G401 (cell line): Measurements from ENCODE around the gene CA5A. TPM values are rescaled to one million over a fixed set of nuclear protein-coding genes. Genes with fewer than 3 reads are reported as not detected.
A peak's percentile ranks its signal among the peaks of the same experiment; 100 is the strongest.
"Not testable (repeated sequence)": the region's sequence is repeated elsewhere in the genome, so short reads cannot be mapped to it uniquely, and the experiment has no call there.

Experiments
- DNase-seq: peaks from one replicate; pipeline ENCODE4 v3.0.0-alpha.2; 2015; ENCODE audit warnings: low spot score
- in situ Hi-C: cut with HindIII; loops from 2 replicates; pipeline ENCODE4 v1.10.0; 2016; ENCODE audit warnings: low sequenced_read_pairs, mixed read lengths
- total RNA-seq: library from RNA; depleted of rRNA; stranded (reverse); fragments of >200 nt; shearing (Covaris generic); gene quantifications from 2 replicates; pipeline ENCODE4 v1.2.3, GENCODE V29; 2014; rRNA removed

Gene CA5A
- total RNA-seq = not detected in 2 replicates

DNA sequence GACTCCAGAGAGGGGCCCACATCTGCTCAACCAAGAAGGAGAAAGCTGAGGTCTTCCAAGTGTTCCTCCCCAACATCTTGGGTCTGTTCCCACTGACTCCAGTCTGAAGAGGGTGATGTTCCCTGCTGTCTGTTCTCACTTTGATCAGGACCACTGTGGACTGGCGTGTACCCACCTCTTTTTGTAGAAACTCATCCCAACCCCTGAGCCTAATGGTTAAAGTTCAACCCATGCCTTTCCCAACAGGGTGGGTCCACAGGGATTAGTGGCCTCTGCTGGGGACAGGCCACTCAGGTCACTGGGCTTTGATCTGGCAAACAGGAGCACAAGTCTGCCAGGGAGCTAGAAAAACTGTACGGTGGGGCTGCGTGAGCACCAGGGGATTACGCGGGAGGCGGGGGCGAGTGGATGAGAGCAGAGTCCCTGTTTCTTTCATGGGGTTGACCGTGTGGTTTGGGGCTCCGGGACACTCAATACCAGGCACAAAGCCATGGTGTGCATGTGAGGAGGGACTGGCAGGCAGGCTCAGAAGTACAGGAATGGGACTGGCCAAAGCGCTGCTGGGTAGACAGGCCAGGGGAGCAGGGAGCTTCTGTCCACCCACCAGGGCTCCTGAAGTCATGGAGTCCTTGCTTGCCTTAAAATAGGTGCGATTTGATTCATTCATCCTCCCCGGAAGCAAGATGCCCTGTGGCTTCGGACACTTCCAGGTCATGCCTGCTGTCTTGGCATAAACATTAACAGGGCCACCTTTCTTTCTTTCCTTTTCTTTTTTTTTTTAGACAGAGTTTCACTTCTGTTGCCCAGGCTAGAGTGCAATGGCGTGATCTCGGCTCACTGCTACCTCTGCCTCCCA lies at the start of gene CA5A:
CA5A (minus strand) TSS at position 155 of the 856 bp plus-strand sequence; CDS start at position 76, 79 bp downstream.
- in situ Hi-C loops = no loop called here
- no peak for DNase-seq

DNA sequence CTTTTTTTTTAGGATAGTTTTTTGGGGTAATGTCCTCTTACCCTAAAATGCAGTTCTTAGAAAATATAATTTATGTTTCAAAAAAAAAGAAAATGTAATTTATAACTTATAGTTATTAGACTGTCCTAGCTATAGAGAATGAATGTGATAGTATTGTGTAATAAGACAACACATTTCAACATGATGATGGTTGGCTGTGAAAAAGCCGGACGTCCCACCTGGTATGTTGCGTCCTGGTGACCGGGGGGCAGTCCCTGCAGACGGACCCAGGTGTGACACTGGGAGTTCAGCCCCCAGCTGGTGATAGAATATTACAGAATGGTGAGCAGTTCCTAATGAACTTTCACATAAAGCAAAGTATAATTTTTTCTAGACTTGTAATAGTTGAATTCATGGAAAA lies 49.2 kb upstream of the CA5A start:
- DNase-seq, in situ Hi-C loops: not testable (repeated sequence)

DNA sequence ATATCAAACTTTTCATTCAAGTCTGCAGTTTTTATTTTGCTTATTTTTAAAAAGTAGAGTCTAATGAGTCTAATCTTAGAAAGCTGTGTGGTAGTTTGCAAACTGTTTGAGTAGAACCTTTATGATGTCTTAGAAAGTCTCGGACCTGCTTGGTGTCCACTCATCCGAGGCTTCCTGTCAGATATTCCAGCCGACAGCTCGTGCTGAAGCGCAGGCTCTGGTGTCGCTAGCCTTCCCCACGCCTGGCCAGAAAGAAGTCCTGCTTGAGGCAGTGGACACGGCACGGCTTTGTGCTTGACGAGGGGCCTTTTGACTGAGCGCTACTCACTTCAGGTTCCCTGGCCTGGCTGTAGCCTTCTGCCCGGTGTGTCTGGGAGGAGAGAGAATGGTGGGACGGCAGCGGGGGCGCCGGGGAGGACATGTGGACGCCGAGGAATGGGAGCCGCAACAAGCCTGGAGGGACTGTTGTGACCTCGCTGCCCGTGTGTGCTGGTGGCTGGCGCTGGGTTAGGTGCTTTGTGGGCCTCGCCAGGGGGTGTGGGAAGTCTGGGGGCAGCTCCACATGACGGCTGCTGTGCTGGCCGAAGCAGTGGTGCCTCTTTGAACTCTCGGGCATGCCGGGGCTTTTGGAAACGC lies 48.4 kb upstream of the CA5A start:
- DNase-seq = no peak
- in situ Hi-C loops = no loop called here

DNA sequence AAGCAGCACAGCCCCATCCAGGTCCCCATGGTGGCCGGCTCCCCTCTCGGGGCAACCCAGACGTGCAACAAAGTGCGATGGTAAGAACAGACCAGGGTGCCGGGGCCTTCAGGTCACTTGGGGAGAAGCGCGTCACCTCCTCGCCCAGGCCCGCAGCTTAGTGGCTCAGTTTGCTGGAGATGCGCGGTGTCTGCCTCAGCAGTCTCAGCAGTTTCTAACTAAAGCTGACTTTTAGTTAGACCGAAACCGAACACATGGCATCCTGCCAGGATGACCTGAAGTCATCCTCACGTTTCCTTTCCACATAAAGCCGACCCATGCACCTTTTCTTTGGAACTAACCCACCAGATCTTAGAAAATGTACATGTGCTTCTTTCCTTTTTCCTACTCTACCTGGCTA lies 47.9 kb upstream of the CA5A start:
- in situ Hi-C loops, DNase-seq: not testable (repeated sequence)

DNA sequence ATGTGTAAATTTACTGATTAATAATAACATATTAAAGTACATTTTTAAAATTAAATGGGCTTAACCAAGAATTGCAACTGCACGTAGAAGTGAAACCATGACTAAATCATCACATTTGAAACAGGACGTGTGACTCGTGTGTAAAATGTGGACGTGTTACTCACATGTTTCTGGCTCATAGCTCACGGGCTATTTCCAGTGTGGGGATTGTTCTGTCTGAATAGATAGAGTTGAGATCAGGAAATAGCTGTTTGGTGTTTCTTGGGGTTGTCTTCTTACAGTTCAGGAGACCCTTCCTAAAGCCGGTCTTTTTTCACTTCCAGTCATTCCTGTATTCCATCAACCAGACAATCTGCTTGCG lies 47.4 kb upstream of the CA5A start:
- DNase-seq, in situ Hi-C loops: not testable (repeated sequence)

DNA sequence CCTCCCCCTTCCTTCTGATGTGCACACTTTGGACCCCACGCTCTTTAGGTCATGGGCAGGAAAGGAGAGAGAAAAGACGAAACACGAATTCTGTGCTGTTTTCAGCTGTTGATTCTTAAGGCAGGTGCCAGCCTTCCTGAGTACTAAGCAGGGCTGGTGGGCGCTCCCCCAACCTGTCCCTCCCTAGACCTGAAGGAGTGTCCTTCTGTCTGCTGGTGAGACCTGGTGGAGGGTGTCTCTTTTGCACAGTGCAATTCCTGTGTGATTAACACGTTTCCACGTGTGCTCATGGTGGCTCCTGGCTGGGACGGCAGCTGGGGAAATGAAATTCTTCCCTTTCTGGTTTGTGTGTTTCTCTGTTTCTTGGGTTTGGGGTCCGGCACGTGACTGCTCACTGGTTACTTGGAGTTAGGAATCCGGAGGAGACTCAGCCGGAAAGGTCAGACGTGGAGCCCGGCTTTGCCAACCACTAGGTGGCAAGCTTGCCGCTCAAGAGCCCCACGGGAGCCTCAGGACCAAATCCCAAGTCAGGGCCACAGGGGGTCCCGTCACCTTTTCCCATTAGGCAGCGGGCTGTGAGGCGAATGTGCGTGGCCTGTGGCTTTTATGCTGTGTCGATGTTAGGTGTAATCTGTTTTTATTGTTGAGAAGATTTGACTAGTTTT lies 46.9 kb upstream of the CA5A start:
- in situ Hi-C loops = not testable (repeated sequence)
- DNase-seq = peak; percentile 29

DNA sequence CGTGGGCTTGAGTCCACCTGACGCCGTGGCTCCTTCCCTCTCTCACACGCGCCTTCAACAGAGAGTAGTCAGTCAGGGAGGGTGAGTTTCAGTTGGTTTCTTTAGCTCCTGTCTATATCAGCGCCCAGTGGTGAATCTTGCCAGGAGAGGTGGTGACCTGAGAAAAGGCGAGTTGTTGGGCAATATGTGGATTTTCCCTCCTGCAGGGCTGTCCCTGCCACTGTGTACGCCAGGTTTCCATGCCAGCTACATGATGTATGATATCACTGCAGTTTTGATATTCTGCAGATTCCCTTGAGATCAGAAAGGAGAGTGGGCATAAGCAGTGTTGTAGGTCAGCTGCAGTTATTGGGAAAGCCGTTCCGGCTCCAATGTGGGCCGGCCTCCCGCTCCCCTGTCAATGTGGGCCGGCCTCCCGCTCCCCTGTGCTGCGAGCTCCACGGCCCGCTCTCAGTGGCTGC lies 46.3 kb upstream of the CA5A start:
- in situ Hi-C loops = no loop called here
- no peak for DNase-seq

DNA sequence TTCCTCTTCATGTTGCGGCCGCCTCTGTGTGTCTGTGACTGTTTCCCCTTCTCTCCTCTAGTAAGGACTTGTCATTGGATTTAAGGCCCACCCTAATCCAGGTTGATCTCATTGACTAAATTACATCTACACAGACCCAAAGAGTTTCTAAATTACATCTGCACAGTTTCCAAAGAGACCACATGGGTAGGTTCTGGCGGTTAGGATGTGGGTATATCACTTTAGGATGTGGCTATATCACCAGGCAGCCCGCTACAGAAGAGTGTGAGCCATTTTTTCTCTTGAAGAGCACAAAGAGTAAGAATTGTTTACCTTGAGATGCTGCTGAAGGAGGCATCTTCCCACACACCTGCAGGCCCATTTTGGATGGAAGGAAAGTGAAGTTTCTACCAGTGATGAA lies 45.0 kb upstream of the CA5A start:
- DNase-seq, in situ Hi-C loops: not testable (repeated sequence)

DNA sequence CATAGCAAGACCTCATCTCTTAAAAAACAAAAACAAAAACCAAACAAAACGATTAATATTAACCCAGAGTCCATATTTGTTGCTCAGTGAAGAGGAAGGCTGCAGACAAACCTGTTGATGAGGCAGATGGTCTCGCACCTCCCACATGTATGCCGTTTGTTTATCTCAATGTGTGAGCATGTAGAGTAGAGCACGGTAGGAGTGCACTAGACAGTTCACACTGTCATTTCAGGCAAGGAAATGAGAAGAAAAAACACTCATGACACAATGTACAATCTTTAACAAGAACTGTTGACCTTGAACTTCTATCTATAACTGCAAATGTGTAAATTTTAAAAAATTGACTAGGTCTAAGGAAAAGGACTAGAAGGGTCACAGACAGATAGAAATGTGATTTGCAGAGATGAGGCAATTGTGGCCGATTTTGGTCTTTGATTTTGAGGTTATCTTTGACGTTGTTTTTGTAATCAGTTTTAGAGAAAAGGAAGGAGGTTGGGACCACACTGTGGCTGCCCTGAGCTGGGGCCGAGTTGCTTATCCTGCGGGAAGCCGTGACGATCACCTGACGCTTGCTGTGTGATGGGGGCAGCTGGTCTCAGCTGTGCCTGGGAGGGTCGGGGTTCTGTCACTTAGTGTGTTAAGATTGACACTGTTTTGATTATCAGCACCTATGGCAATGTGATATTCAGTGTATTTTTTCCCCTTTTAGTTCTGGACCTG lies 43.7 kb upstream of the CA5A start:
- peak; percentile 81 for DNase-seq
- in situ Hi-C loops = not testable (repeated sequence)

DNA sequence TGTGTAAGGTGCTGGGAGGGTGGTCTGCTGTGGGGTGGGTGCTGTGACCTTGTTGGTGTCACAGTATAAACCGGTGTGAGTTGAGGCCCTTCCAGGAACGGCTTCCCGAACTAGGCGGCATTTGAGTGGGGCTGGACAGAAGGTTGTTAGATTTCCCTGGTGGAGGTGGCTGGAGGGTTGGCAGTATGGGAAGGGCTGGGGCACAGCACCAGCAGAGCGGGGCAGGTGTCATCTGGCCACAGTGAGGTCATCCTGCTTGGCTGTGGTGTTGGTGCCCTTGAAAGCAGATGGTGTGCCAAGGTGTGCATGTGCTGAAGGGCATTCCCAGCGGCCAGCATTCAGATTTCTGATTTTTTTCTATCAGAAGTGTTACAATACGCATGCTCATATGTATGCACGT lies 43.0 kb upstream of the CA5A start:
- DNase-seq = peak; percentile 87
- in situ Hi-C loops = no loop called here

DNA sequence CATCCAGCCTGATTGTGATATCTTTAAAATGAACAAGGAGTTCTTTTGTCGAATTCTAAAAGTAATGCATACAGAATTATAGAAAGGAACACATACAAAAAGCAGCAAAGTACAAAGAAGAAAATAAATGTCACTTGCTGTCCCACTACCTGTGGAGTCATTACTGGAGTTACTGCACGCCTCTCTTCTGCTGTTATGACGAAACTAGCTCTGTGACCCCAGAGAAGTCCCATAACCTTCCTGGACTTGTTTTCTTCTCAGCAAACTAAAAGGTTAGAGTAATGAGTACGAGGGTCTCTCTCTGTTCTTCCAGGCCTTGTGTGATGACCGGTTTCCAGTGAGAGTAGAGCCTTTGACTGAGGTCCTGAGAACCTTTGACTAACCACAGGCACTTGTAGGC lies 41.8 kb upstream of the CA5A start:
- DNase-seq = no peak
- in situ Hi-C loops = no loop called here

DNA sequence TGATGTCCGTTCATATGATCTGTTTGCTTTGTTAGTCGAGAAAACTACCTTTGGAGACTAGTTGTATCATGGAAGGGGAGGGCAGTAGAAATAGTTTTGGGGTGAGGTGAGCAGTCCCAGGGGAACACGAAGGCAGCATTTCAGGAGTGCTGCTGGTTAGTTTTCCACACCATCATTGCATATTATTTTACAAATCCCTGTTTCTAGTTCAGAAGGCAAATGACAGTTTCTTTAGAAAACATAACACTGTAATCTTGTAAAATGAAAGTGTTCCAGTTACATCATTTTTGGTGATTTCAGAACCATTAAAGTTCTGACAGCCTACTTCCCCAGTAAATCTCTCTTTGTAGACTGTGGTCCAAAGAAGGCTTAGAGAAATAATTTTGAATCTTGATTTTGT lies 40.3 kb upstream of the CA5A start:
- in situ Hi-C loops = no loop called here
- no peak for DNase-seq

DNA sequence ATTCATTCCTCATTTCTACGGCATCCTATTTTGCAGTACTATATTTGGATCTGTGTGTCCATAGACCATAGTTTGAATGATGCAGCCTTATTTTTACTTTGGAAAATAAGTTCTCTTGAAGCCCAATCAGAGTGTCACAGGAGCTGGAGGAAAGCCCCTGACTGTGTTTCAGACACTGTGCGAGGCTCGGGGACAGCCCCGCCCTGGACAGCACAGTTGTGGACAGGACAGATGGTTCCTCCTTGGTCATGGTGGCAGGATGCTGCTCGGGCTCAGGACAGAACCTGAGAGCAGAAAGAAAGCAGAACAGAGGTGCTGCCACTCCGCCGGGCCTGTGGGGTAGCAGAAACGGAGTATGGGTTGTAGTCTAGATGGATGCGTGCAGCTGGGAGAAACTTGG lies 37.8 kb upstream of the CA5A start:
- in situ Hi-C loops = no loop called here
- no peak for DNase-seq

DNA sequence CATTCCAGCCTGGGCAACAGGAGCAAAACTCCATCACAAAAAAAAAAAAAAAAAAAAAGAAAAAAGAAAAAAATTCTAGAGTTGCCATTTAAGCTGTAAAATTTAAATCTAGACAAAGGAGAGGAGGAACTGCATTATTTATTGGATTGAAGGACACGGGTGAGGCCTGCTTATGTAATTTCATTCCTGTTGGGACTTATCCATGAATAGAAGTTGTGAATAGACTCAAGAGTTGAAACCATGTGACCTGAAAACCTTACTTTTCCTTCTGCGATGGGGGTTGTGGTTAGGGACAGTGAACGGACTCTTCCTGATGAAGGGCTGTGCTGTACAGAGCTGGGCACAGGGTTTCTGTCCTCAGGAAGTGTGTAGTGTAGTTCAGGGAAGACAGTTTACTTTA lies 37.4 kb upstream of the CA5A start:
- no peak for DNase-seq
- in situ Hi-C loops = no loop called here

DNA sequence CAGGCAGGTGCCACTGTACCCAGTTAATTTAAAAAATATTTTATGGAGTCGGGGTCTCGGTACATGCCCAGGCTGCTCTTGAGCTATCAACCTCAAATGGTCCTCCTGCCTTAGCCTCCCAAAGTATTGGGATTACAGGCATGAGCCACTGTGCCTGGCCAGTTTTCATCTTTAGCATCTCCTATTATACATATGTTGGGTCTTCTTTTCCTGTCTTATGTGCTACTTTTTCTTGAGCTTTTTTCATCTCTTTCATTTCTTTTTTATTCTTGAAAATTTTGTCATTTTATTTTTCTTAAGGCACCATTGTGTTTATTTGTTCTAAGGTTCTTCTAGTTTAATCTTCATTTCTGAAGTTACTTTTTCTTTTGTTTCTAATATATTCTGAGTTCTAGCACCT lies 35.6 kb upstream of the CA5A start:
- in situ Hi-C loops = no loop called here
- DNase-seq = no peak

DNA sequence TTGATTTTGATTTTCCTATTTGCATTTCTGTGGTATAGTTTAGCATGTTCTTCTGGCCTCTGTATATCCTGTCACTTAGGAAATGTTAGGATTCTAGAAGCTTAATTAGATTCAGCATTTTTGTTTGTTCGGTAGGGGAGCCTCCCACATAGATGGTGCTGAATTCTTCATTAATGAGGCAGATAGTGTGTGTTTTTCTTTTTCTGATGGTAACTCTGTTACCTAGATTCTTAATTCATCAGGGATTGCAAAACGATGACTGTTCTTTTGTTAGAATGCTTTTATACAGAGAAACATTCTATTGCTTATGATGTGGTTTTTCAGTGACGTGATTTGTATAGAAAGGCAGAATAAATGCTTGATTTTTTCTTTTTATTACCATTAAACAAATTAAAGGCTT lies 33.9 kb upstream of the CA5A start:
- in situ Hi-C loops = no loop called here
- no peak for DNase-seq

DNA sequence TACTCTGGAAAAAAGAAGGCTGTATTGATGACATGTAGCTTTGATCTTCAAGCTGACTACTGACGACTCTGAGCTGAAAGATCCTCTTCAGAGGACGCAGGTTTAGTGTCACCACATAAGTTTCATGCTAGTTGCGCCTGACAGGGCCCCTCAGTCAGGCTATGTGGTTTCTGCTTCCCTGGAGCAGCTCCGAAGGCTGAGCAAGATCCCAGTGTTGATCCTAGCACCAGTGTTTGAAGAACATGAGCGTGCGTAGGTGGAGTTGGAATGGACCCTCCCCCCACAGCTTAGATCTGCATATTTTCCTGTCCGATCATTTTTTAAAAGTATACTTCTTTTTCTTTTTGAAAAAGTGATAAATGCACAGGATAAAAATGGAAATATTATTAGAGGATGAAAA lies 32.2 kb upstream of the CA5A start:
- in situ Hi-C loops = no loop called here
- DNase-seq = no peak

DNA sequence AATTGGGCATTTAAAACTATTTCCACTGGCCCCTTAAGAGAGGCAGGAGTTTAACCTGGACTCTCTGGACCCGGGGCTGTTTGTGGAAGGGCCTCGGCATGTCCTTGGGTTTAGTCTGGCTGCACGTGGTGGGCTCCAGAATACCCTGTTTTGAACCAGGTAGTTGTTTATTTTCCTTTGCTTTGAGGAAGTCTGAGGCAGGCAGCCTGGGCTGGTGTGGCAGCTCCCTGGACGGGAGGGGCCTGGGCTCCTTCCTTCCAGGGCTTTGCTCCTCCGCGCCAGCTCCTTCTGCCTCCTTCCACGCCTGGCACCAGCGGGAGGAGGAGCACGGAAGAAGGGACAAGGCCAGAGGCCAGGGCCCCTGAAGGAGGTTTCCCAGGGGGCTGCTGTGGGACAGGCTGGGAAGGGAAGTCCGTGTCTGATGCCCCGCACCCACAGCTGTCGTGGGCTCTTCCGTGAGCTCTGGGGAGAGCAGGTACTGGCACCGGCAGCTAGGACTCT lies 30.4 kb upstream of the CA5A start:
- no peak for DNase-seq
- in situ Hi-C loops = no loop called here

DNA sequence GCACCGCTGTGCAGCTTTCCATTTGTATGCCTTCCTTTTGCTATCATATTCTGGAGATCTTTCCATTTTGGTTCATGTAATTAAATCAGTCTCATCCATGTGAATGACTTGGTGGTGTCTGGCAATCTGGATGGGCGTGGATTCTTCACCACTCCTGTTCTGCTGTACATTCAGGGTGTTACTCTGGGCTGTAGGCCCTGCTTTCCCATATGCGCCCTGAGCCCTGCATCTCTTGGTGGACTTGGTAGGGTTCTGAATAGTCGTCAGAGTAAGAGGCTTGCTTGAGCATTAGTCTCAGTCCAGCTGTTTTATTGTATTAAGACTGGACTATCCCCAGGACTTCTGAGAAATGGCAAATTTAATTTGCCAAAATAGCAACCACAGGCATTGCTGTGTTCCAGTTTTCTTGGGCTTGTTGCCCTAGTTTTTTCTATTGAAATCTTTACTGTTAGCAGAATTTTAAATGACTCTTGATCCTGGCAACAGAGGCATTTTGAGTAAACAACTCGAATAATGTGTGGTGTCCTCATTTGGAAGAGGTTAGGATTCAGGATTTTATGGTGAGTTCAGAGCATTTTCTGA lies 29.8 kb upstream of the CA5A start:
- no peak for DNase-seq
- in situ Hi-C loops = no loop called here
